Fibroblast of pulmonary artery (primary cell): ENCODE measurements around the gene CACNB4.

Experiments used
- DNase-seq: peaks from one replicate; pipeline ENCODE4 v3.0.0-alpha.2; 2010; ENCODE audit warnings: low read depth
- H3K4me3 ChIP-seq: replicated peaks from 2 replicates; pipeline ENCODE4 v1.5.1; 2011; ENCODE audit warnings: low read depth, mild to moderate bottlenecking, control low read depth, low read length, moderate library complexity
- CTCF ChIP-seq: IDR thresholded peaks from 2 replicates; pipeline ENCODE4 v1.5.1; 2011; ENCODE audit warnings: mild to moderate bottlenecking, control low read depth, low read length, inconsistent platforms; ENCODE audit errors: missing control alignments

The CACNB4 gene

GRCh38 chr2:152075461-152076050, 23.3 kb downstream of the CACNB4 start:
- no peak for DNase-seq
- no peak for TF ChIP-seq CTCF
- H3K4me3 ChIP-seq = no peak overlapping the region

- no peak overlapping the region for H3K4me3 ChIP-seq
- no peak for DNase-seq
- TF ChIP-seq CTCF = no peak
These were observed 26.8 kb downstream of the CACNB4 start for GRCh38 chr2:152072011-152072410.

- DNase-seq = no peak
- H3K4me3 ChIP-seq = no peak overlapping the region
- TF ChIP-seq CTCF = no peak
These were observed 27.3 kb downstream of the CACNB4 start for GRCh38 chr2:152071518-152071917.

GRCh38 chr2:152071092-152071491, 27.8 kb downstream of the CACNB4 start:
- TF ChIP-seq CTCF = no peak
- no peak overlapping the region for H3K4me3 ChIP-seq
- DNase-seq = no peak

GRCh38 chr2:152068226-152068625, 30.6 kb downstream of the CACNB4 start:
- no peak for DNase-seq
- H3K4me3 ChIP-seq = no peak overlapping the region
- TF ChIP-seq CTCF = no peak

- no peak for TF ChIP-seq CTCF
- H3K4me3 ChIP-seq = no peak overlapping the region
- no peak for DNase-seq
These were observed 31.0 kb downstream of the CACNB4 start for GRCh38 chr2:152067823-152068222.

- DNase-seq = no peak
- H3K4me3 ChIP-seq = no peak overlapping the region
- TF ChIP-seq CTCF = no peak
These were observed 32.9 kb downstream of the CACNB4 start for GRCh38 chr2:152065945-152066344.
